ENCODE measurements around the gene GSTA5.
"Not testable (repeated sequence)": the region's sequence is repeated elsewhere in the genome, so short reads cannot be mapped to it uniquely, and the experiment has no call there.

Gene GSTA5

GRCh38 chr6:52815167-52816092 lies 25.2 kb downstream of the GSTA5 start:
- DNase-seq (ENCODE audit: low read depth), result peak; percentile 12
- in situ Hi-C loops (cut with HindIII; ENCODE audit: low sequenced_read_pairs), result no loop called here
- TF ChIP-seq CTCF (IDR thresholded peaks at IDR 0.05; ENCODE audit: low read depth, low read length, missing control alignments), result peak; percentile 72
- H3K4me3 ChIP-seq (ENCODE audit: low read depth, low read length), result no peak overlapping the region

GRCh38 chr6:52814545-52814944 lies 26.1 kb downstream of the GSTA5 start:
- DNase-seq (ENCODE audit: low read depth); H3K4me3 ChIP-seq (ENCODE audit: low read depth, low read length); in situ Hi-C loops (cut with HindIII; ENCODE audit: low sequenced_read_pairs): not testable (repeated sequence)

- DNase-seq (ENCODE audit: low read depth); in situ Hi-C loops (cut with HindIII; ENCODE audit: low sequenced_read_pairs); H3K4me3 ChIP-seq (ENCODE audit: low read depth, low read length): not testable (repeated sequence)
Measured at GRCh38 chr6:52809777-52810176, 30.8 kb downstream of the GSTA5 start.

- H3K4me3 ChIP-seq (ENCODE audit: low read depth, low read length), result no peak overlapping the region
- no peak for DNase-seq (ENCODE audit: low read depth)
- in situ Hi-C loops (cut with HindIII; ENCODE audit: low sequenced_read_pairs), result no loop called here
- no peak for TF ChIP-seq CTCF (IDR thresholded peaks at IDR 0.05; ENCODE audit: low read depth, low read length, missing control alignments)
Measured at GRCh38 chr6:52808660-52809059, 32.0 kb downstream of the GSTA5 start.

- in situ Hi-C loops (cut with HindIII; ENCODE audit: low sequenced_read_pairs); H3K4me3 ChIP-seq (ENCODE audit: low read depth, low read length); DNase-seq (ENCODE audit: low read depth): not testable (repeated sequence)
Measured at GRCh38 chr6:52803668-52804255, 36.9 kb downstream of the GSTA5 start, which contains the start of gene GSTA1. TSS of gene GSTA1 (minus strand) at chr6:52803816. CDS start at chr6:52799267, 4,549 bp downstream.

GRCh38 chr6:52802806-52803205 lies 37.8 kb downstream of the GSTA5 start:
- TF ChIP-seq CTCF (IDR thresholded peaks at IDR 0.05; ENCODE audit: low read depth, low read length, missing control alignments), result no peak
- no peak overlapping the region for H3K4me3 ChIP-seq (ENCODE audit: low read depth, low read length)
- in situ Hi-C loops (cut with HindIII; ENCODE audit: low sequenced_read_pairs), result no loop called here
- DNase-seq (ENCODE audit: low read depth), result no peak

GRCh38 chr6:52801188-52801841 lies 39.3 kb downstream of the GSTA5 start:
- no peak overlapping the region for H3K4me3 ChIP-seq (ENCODE audit: low read depth, low read length)
- in situ Hi-C loops (cut with HindIII; ENCODE audit: low sequenced_read_pairs), result no loop called here
- DNase-seq (ENCODE audit: low read depth), result no peak
- TF ChIP-seq CTCF (IDR thresholded peaks at IDR 0.05; ENCODE audit: low read depth, low read length, missing control alignments), result no peak

GRCh38 chr6:52799272-52799671 lies 41.3 kb downstream of the GSTA5 start:
- DNase-seq (ENCODE audit: low read depth), result peak; percentile 76
- H3K4me3 ChIP-seq (ENCODE audit: low read depth, low read length); in situ Hi-C loops (cut with HindIII; ENCODE audit: low sequenced_read_pairs): not testable (repeated sequence)

- DNase-seq (ENCODE audit: low read depth); H3K4me3 ChIP-seq (ENCODE audit: low read depth, low read length); in situ Hi-C loops (cut with HindIII; ENCODE audit: low sequenced_read_pairs): not testable (repeated sequence)
Measured at GRCh38 chr6:52794366-52794765, 46.2 kb downstream of the GSTA5 start.

All from astrocyte of the cerebellum (primary cell).